Right forelimb (tissue), 1 donor: Measurements from ENCODE around the gene RASD2.
"Not testable (repeated sequence)": the region's sequence is repeated elsewhere in the genome, so short reads cannot be mapped to it uniquely, and the experiment has no call there.

Source experiments
- DNase-seq: peaks from one replicate; pipeline ENCODE4 v3.0.0-alpha.2; 2018

Gene RASD2, protein sequence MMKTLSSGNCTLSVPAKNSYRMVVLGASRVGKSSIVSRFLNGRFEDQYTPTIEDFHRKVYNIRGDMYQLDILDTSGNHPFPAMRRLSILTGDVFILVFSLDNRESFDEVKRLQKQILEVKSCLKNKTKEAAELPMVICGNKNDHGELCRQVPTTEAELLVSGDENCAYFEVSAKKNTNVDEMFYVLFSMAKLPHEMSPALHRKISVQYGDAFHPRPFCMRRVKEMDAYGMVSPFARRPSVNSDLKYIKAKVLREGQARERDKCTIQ

DNA sequence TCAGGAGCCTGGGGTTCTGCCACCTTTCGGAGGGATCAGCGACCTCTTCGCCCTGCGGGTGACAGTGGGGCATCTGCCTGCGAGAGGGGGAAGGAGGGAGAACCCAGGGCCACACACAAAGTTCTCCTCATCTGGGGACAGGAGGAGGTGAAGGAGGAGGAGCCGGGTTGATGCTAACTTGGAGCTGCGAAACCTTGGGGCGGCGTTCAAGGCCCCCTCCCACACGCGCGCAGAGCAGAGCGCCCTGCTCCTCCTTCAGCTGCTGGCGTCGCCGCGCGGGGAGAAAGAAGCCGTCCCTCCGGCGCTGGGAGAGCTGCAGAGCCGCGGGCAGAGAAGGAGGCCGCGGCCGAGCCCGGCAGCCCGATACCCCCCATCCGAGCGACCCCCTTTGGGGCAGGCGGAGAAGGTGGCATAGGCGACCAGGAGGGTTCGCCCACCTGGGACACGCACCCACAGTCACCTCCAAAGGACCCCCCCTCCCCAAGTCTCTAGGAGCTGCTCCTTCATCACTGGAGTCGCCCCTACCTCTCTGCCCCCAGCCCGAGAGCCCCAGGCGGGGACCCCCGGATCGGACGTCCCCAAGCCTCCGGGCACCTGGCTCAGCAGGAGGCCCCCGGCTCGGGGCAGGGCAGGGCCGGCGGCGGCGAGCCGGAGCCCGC lies at the start of gene RASD2:
Gene RASD2, plus strand, starts transcription at position 237 of the 659 bp plus-strand sequence. CDS start 5,979 bp downstream, outside the sequence.
- no peak for DNase-seq

DNA sequence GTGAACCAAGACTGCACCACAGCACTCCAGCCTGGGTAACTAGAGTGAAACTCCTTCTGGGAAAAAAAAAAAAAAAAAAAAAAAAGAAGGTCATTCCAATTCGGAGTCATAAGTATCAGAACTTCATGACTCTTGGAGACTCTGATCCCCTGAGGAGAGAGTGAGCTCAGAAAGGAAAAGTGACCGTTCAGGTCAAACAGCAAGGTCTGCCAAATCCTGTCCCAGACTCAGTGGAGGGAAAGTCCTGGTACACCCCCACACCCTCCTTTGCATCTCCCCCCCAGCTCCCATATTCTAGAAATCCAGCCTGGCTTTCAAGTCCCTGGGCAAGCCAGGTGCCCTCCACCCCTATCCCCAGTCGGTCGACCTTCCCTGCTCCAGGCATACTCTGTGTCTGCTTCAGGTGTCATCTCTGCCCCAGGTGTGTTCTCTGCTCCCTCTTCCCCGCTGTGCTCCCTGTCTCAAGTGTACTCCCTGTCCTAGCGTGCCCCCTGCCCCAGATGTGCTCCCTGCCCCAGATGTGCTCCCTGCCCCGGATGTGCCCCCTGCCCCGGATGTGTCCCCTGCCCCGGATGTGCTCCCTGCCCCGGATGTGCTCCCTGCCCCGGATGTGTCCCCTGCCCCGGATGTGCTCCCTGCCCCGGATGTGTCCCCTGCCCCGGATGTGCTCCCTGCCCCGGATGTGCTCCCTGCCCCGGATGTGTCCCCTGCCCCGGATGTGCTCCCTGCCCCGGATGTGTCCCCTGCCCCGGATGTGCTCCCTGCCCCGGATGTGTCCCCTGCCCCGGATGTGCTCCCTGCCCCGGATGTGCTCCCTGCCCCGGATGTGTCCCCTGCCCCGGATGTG lies 49.3 kb upstream of the RASD2 start:
- DNase-seq: not testable (repeated sequence)

DNA sequence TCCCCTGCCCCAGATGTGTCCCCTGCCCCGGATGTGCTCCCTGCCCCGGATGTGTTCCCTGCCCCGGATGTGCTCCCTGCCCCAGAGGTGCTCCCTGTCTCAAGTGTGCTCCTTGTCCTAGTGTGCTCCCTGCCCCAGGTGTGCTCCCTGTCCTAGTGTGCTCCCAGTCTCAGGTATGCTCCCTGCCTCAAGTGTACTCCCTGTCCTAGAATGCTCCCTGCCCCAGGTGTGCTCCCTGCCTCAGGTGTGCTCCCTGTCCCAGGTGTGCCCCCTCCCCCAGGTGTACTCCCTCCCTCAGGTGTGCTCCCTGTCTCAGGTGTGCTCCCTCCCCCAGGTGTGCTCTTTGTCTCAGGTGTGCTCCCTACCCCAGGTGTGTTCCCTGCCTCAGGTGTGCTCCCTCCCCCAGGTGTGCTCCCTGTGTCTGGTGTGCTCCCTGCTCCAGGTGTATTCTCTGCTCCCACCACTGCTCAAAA lies 48.7 kb upstream of the RASD2 start:
- no peak for DNase-seq

DNA sequence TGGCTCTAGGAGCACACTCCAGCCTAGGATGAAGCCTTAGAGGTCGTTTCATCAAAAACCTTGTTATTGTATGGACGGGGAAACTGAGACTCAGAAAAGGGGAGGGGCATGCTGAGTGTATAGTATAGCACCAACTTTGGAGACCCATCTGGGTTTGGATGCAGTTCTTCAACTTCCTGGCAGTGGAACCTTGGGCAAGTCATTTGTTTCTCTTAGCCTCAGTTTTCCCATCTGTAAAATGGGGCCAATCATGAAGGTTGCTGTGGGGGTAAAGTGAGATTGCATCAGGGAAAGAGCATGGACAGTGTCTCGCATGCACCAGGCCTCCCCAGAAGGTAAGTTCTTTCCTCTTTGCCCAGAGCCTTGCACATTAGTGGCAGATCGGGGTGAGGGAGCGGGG lies 47.6 kb upstream of the RASD2 start:
- no peak for DNase-seq

DNA sequence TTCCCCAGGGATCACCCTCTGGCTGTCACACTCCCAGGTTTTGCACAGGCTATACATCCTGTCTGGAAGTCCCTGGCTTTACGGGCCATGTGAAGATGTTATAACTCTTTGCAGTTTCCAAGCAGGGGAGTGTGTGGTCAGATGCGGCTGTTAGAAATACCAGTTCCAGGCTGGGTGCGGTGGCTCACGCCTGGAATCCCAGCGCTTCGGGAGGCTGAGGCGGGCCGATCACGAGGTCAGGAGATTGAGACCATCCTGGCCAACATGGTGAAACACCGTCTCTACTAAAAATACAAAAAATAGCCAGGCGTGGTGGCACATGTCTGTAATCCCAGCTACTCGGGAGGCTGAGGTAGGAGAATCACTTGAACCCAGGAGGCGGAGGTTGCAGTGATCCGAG lies 44.9 kb upstream of the RASD2 start:
- not testable (repeated sequence) for DNase-seq

DNA sequence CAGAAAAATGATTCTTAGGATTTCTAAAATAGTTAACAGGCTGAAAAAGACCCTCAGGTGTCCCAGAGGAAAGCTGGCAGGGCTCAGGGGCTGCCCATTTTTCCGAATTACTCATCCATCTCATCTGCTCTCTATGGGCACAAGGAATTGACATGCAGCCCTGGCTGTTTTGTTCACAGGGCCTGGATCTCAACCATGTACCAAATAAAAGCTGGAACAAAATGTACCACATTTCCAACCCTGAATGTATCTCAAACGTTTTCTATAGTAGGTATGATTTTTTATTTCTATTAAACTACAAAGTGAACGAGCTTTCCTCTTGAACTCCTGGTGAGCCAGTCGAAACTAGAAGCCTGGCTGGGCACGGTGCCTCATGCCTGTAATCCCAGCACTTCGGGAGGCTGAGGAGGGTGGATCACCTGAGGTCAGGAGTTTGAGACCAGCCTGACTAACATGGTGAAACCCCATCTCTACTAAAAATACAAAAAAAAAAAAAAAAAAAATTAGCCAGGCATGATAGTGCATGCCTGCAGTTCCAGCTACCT lies 43.8 kb upstream of the RASD2 start:
- no peak for DNase-seq

DNA sequence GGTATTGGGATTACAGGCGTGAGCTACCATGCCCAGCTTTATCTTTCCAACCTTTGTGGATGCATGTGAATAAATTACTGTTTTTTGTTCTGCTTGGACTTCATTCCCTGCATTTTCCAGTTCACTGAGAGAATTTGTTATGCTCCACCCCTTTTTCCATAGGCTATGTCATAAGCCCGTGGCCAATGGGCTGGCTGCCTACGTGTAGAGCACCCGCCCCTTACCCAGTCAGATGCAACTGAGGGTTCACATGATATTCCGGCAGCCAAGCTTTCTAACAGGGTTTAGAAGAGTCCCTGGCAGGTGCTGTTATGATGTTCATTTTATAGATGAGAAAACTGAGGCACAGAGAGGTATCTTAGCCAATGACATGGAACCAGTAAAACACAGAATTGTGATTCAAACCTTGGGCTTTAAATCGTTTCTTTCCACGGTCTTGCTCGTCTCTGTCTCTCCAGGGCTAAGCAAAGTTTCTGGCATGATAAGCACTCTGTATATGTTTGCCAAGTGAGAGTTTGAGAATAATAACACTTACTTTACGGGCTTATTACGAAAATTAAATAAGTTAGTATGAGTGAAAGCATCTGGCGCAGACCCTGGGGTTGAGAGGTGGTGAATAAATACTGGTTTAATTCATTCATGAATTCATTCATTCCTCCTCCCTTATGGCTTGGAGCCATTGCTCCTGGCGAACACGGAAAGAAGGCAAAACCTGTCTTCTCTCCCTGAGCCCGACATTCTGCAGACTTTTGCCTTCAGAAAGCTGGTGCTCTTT lies 42.4 kb upstream of the RASD2 start:
- DNase-seq: no peak

DNA sequence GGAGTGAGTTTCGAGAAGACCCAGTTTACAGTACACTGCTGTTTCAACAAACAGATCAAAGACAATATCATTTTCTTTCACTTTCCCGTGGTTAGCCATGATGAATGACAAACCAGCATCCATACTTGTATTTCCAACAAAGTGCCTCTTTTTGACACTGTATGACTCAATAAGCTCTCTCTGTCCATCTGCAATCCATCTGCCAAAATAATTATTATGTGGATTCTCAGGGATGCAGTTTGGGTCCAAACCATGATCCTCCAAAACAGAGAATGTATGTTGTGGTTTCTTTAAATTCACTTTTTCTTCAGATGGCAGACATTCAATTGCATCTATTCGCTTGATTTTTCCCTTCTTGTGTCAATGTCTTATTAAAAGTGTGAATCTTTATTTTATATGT lies 37.8 kb upstream of the RASD2 start:
- no peak for DNase-seq

DNA sequence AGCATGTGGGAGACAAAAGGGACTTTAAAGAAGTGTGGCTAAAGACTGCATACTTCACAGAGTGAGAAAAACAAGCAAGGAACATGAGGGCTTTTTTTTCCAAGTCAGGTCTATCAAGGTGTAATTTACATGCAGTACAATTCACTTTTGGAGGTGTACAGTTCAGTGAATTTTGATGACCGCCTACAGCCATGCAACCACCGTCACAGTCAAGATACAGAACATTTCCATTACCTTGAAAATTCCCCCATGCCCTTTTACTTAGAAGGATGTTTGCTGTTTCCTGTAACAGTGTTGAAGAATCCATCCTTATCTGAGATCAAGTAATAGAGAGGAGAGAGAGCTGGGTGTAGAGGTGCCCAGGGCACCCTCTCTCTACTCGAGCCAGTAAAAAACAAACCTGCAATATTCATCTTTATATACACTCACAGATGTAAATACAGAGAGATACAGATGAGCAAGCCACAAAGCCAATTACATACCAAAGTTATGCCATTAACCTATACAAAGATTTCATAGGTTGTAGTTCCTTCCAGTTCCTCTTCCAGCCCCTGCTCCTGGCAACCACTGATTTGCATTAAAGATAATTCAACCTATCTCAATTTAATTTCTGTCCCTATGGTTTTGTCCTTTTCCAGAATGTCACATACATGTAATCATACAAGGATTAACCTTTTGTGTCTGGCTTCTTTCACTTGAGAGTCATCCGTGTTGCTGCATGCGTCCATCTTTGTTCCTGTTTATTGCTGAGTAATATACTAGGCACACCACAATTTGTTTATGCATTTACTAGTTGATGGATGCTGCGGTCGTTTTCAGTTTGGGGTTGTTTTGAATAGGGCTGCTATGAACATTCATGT lies 35.0 kb upstream of the RASD2 start:
- DNase-seq: no peak

DNA sequence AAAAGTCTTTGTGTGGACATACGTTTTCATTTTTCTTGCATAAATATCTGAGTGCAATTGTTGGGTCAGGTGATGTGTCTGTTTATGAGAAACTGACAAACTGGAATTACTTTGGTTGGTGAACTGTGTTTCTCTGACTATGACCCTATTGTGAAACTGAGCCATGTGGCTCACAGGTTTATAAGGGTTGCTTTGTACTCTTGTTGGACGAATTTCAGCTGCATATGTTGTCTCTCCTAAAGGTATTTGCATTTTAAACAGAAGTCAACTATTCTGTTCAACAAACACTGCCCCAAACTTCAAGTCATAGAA lies 34.4 kb upstream of the RASD2 start:
- DNase-seq: no peak

DNA sequence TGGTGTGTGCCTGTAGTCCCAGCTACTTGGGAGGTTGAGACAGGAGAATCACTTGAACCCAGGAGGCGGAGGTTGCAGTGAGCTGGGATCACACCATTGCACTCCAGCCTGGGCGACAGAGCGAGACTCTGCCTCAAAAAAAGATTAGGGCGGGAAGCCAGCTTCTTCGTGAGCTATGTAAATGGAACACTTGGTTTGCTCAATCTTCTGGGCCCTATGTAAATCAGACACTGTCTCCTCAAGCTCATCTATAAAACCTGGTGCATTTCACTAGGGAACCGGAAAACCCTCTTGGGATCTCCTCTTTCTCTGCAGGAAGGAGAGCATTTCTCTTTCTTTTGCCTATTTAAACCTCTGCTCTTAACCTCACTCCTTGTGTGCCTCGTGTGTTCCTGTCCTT lies 32.8 kb upstream of the RASD2 start:
- DNase-seq: not testable (repeated sequence)

DNA sequence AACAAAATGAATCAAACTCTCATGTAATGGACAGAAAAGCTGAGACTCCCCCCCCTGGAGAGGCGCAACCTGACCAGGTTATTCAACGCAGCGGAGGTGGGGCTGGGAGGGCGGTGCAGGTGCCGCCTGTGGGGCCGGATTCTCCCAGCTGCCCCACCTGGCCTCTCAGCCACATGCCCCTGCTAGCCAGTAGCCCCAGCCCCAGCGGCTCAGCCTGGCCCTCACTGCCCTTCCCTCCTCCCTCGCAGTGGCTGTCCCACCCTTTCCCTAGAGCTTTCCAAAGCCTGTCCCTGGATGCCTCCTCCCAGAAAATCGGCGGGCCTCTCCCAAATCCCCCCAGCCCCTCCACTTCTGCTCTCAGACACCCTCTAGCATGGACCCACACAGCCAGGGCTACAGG lies 31.2 kb upstream of the RASD2 start:
- no peak for DNase-seq

DNA sequence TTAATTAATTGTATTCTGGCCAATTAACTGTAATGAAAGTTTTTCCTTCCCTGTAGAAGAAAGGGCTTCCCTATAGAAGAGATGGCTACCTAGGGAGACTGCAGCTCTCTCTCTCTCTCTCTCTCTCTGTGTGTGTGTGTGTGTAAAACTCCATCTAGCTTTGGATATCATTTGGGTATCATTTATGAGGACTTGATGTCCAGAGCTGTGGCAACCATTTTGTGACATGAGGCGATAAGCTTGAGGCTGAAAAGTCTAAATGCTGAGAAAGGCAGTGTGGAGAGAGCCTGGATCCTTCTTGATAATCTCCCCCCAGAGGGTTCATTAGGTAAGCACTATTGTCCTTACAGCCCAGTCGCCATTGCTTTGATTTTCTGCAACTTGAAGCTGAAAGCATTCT lies 30.7 kb upstream of the RASD2 start:
- DNase-seq: no peak

DNA sequence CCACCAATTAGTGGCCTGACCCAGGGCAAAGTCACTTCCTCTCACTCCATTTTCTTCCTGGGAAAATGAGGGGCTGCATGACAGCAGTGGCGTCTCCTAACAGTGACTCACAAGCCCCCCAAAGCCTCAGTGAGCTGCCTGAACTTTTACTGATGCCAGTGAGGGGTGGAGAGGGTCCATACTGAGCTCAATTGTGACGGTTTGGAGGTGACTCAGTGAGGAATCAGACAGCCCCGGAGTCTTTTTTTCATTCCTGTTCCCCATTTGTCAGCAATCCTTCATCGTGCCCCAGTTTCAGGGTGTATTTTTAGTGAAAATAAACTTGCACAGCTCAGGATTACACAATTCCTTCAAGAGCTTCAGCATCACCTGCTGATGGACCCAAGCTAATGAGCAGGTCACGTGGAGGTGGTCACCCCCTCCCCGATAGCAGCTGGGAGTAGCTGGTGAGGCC lies 30.1 kb upstream of the RASD2 start:
- DNase-seq: no peak

DNA sequence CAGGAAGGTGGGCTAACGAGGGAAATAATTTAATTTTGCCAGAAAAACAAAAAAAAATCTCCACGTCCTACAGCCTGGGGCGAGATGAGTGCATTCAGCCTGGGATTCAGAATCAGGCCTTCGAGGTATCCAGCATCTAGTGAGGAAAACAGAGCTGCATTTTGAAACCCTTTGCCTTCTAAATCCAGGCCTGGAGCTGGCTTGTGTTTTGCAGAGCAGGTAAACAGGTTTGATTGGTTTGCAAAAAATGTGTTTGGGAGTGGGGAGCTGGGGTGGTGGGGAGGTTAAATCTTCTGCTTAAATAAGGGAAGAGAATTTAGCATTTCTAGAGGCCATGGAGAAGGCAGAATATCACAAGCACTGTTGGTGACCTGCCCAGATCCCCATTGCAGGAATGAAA lies 29.7 kb upstream of the RASD2 start:
- DNase-seq: no peak

DNA sequence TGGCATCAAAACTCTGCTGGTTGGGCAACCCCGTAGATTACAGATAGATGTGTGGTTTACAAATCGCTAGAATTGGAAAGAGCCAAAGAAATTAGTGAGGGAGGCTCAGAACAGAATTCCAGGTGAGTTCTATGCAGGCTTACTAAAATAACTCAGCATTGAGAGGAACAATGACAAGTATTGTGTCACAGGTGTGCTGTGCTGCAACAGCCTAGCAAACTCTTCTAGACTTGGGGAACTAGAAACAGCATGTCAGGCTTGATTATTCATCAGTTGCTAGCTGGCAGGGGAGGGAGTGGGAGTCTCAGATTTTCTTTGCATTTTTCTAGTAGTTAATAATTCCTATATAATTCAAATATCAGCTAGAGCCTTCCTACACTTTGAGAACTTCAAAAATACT lies 26.3 kb upstream of the RASD2 start:
- DNase-seq: no peak

DNA sequence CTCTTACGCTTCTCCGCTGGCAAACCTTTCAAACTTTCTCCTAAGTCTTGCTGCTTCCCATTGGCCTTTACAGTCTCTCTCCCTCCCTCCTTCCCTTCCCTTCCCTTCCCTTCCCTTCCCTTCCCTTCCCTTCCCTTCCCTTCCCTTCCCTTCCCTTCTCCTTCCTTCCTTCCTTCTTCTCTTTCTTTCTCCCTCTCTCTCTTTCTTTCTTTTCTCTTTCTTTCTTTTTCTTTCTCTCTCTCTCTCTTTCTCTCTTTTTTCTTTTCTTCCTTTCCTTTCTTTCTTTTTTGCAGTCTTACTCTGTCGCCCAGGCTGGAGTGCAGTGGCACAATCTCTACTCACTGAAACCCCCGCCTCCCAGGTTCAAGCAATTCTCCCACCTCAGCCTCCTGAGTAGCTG lies 24.7 kb upstream of the RASD2 start:
- not testable (repeated sequence) for DNase-seq

DNA sequence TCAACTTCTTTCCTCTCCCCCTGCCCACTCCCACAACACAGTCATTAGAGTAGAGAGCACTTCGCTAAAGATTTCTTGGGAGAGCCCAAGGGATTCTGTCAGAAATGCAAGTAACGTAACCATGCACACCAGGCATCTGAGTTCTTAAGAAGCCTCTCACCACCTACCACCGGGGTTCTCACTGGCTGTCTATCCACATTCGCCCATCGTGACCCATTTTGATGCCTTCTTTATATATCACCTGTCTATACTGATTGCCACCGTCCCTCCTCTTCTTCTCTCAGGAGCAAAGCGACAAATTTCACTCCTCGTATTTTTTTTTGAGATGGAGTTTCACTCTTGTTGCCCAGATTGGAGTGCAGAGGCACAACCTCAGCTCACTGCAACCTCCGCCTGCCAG lies 23.9 kb upstream of the RASD2 start:
- DNase-seq: no peak

DNA sequence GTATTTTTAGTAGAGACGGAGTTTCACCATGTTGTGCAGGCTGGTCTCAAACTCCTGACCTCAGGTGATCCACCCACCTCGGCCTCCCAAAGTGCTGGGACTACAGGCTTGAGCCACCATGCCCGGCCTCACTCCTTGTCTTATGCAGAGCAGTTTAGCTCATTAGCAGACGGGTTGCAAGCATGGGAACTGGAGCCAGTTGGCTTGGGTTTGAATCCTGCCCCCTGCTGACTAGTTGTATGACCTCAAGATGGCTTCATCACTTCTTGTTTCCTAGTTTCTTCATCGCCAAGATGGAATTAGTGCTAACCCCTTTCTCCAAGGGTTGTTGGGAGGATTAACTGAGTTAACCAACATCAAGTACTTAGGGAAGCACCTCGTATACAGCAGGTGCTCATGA lies 23.4 kb upstream of the RASD2 start:
- no peak for DNase-seq

DNA sequence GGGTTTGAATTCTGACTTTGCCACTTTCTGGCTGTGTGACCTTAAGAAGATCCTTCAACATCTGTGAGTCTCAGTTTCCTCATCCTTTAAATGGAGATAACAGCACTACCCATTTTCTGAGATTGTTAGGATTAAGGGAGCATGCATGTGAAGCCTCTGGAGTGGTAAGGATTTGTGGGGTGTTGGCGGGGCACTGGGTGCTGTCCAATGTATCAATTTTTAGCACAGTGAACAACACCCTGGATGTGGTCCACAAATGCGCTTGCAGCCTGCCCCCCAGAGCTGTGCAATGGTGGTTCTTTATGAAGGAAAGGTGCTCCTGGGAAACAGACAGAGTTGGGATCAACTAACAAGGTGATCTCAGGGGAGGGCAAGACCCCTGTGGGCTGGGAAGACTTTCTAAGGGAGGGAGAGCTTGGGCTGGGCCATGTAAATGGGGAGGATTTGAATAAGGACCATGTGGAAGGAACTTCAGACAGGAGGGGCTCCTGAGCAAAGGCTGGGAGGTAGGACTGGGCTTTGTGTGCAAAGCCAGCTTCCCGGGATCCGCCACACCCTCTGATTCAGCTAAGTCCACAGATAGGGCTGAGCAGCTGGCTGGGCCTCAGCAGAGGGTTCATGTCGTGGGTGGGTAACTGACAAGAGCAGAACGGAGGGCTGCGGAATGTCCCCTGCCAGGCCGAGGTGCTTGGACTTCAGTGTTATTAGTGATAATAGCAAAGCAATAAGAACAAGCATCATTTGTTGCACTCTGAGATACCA lies 22.7 kb upstream of the RASD2 start:
- no peak for DNase-seq

DNA sequence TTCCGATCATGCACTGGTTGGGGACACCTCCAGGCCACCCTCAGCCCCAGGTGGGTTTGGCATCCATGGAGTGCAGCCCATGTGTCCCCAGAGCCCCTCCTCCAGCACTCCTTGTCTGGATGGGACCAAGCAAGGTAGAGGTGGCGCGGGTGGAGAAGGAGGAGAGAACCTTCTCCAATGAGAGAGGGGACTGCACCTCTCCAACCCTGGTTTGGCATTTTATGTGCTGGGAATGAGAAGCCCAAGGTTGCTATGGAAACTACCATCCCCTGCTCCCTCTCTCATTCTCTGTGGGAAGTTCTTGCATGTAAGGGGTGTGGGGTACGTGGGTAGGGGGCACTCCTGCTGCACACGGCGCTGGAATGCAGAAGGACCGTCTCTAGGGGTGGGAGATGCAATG lies 21.8 kb upstream of the RASD2 start:
- DNase-seq: no peak
